HG02885 (cell line): ENCODE results near the gene ACYP1.
"Not testable (repeated sequence)": the region's sequence is repeated elsewhere in the genome, so short reads cannot be mapped to it uniquely, and the experiment has no call there.

Source experiments
- ATAC-seq: cut with Tn5 transposase; IDR thresholded peaks from one replicate; pipeline ENCODE4 v1.9.1; 2021; ENCODE audit warnings: mild to moderate bottlenecking; ENCODE audit not compliant: unreplicated experiment, poor library complexity

Gene ACYP1

GRCh38 chr14:75069121-75069810, 5.4 kb upstream of the ACYP1 start, which contains the start of gene ZC2HC1C:
Gene ZC2HC1C (plus strand): TSS chr14:75069641. CDS start chr14:75070574, 933 bp downstream.
- ATAC-seq = peak; percentile 86

GRCh38 chr14:75068294-75069120, 4.7 kb upstream of the ACYP1 start:
- ATAC-seq = no peak

DNA sequence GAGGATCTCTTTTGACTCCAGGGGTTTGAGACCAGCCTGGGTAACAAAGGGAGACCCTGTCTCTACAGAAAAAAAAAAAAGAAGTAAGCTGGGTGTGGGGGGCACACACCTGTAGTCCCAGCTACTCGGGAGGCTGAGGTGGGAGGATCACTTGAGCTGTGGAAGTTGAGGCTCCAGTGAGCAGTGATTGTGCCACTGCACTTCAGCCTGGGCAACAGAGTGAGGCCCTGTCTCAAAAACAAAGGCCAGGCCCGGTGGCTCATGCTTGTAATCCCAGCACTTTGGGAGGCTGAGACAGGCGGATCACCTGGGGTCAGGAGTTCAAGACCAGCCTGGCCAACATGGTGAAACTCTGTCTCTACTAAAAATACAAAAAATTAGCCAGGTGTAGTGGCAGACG, 3.9 kb upstream of the ACYP1 start:
- ATAC-seq = not testable (repeated sequence)

- ATAC-seq = no peak
Observed at GRCh38 chr14:75067212-75067611, 3.4 kb upstream of the ACYP1 start.

- no peak for ATAC-seq
Observed at GRCh38 chr14:75066691-75067090, 2.9 kb upstream of the ACYP1 start.

GRCh38 chr14:75064205-75064567, 362 bp upstream of the ACYP1 start:
- ATAC-seq = no peak

DNA sequence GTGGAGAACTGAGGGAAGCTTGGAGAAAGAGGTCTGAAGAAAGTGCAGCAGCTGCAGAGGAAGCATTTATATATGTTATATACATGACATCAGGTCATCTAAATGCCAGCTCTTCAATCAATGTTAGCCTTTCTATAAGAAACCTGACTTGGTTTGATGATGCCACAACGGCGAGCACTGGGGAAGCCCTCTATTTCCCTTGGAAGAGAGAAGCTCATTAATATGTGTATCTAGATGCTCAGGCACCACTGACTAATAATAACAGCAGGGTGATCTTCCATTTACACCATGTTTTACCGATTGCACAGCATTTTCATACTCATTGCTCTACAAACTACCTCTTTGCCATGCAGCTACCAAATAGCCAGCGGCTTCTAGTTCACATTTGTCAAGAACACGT, 811 bp downstream of the ACYP1 start:
- no peak for ATAC-seq

- ATAC-seq = no peak
Observed at GRCh38 chr14:75060420-75060819, 3.4 kb downstream of the ACYP1 start.

DNA sequence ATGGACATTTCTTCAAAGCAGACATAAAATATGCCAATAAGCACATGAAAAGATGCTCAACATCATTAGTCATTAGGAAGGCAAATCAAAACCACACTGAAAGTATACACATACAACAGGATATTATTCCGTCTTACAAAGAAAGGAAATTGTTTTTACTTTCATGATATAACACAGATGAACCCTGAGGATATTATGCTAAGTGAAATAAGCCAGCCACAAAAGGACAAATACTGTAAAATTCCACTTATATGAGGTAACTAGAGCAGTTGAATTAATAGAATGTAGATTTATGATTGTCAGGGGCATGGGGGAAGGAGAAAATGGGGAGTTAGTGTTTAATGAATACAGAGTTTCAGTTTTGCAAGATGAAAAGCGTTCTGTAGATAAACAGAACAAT, 4.2 kb downstream of the ACYP1 start:
- no peak for ATAC-seq

GRCh38 chr14:75054421-75054820, 9.4 kb downstream of the ACYP1 start:
- ATAC-seq = no peak

DNA sequence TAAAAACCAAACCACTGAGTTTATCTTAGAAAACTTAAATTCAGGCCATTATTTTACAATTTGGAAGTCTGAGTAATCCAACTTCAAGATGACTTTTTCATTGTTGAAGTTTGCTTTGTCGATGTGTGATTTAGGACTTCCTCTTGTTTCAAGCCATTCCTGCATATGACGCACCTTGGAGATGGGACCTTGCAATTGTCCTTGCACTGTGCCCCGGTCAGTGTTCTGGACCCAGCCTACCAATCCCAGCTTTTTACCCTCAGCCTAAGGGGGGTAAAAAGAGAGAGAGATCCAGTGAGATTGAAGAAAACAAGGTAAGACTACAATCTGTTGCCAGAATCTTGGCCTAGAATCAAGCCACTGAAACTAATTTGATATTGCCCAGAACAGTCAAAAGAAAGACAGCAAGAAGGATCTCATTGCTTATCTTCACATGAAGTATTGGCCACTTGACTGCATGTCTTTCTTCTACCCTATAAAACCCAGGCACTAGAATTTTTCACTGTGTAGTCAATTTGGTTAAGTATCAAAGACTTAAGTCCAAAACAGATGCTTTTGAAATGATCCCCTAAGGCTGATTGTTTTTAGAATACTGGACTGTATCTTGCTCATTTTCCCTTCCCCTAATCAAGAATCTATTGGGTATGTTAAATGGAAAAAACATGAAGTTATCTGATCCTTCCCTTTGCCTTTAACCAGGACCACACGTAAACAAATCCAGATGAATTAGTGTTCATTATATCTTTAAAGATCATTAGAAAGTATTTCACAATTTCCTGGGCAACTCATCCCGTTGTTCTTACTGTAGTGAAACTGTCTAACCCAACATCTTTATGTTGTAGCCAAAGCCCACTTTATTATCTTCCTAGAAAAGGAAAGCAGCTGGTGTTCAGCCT, 10.2 kb downstream of the ACYP1 start:
- no peak for ATAC-seq

GRCh38 chr14:75051556-75051899, 12.3 kb downstream of the ACYP1 start:
- ATAC-seq = no peak

DNA sequence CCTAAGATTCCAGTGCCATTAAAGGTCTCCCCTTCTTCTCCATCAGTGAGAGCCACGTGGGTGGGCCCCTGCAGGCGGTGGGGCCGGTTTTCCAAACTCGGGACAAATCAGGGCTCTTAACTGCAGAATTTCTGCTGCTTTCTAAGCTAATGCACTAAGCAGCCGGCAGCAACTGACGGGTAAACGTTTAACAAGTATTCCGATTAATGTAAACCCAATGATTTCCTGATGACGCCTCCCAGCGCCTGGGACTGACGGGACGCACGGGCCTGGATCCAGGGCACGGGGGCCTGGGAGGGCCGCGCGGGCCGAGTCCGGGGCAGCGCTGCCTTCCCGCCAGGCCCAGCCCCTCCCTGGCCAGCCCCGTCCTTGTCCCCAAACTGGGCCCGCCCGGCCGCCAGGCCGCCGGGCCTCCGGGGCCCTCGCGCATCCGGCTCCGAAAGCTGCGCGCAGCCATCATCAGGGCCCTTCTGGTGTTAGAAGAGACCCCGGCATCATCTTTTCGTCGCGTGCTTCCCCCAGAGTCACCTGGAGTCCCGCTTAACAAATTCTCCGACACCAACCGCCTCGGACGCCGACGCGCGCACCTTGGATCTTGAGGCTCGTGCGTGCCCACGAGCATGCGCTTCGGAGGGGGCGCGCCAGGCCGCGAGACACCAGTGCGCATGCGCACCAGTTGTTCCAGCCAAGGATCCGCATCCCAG, 12.8 kb downstream of the ACYP1 start, which contains the start of gene MLH3:
TSS of gene MLH3 (minus strand) at position 616 of the 704 bp plus-strand sequence. CDS start 1,812 bp downstream, outside the sequence.
- peak; percentile 75 for ATAC-seq

DNA sequence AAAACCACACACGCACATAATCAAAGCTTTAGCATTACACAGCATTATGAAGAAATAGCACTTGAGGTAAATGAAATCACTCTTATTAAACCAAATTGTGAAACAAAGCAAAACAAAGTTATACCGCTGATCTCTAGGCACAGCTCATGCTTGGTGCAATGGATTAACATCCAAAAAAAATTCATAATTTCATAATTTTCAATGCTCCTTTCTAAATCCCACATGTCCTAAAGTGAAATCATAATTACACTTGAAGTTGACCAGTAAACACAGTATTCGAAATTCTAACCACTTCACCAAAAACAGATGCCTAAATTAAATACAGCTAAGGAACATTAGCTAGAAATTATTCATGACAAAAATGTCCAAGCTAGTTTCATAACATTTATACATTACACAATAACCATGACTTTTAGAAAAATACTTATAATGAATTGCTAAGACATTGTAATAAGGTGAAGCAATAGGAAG, 14.1 kb downstream of the ACYP1 start:
- ATAC-seq = no peak

DNA sequence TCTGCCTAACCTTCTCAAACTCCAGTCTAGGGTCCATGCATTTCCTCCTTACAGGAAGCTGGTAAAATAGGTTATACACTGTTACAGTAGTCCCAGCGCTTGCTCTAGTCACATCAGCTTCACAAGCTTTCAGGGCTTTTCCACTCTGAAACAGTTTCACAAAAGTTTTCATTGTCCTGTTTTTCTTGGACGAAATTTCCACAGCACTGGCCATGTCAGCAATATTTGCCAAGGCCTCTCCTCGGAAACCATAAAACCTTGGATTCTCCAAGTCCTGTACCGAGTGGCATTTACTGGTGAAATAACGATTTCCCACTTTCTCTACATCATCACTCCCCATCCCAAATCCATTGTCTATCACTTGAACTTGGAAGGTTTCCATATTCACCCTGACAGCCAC, 14.7 kb downstream of the ACYP1 start:
- ATAC-seq = no peak

DNA sequence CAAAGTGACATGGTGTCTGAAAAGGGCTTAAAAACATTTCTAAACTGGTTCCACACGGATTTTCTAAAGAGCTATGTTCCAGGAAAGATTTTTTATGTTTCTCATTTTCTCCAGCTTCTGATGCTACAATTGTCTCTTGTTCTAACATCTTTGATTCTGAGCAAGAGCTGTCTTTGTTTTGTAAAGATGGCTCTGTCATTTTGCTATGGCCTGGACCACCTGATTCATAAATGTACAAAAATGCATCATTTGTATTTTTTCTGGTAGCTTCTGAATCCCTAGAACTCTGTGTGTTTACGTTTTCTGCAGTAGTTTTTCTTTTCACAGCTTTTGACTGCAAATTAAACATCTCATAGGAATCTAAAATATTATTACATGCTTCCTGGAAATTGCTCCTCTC, 15.7 kb downstream of the ACYP1 start:
- ATAC-seq = no peak

- no peak for ATAC-seq
Observed at GRCh38 chr14:75047506-75047905, 16.3 kb downstream of the ACYP1 start.

DNA sequence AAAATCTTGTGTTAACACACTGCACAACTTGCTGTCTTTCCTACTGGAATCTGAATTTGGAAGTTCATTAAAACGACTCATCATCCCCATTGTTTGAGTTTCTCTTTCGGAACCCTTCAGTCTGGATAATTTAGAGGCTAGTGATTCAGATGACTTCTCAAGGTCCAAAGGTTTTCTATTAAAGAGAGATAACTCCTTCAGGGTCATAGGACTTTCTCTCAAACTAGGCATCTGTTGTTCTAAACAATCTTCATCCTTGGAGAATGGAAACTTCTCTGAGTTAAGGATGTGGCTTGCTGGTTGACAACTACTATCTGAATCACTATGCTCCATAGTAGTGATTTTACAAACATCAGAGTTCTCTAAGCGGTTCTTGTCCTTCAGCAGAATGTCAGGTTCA, 16.9 kb downstream of the ACYP1 start:
- no peak for ATAC-seq

GRCh38 chr14:75046275-75046674, 17.5 kb downstream of the ACYP1 start:
- ATAC-seq = no peak

DNA sequence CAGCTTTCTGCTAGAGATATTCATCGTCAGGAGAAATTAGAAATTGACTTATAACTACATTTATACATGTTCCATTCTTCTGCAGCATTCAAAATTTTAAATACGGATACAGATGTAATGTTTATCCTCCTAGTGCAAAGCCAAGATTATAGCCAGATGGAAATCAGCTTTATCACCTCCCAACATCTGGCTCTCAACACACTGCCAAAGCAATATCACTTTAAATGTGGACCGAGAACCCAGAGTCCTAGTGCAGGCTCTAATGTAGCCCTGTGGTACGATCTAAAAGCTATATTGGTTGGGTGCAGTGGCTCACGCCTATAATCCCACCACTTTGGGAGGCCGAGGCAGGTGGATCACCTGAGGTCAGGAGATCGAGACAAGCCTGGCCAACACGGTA, 19.1 kb downstream of the ACYP1 start:
- ATAC-seq = no peak
